Head of caudate nucleus (tissue), 42 donors: Measurements from ENCODE around the gene CADPS2.

ENCODE experiments used
- DNase-seq, 42 donors: peaks; one replicate each; pipeline versions ENCODE4 v3.0.0 to v3.0.0-alpha.2; 2020 to 2021; ENCODE audit warnings: mixed read lengths in 7 of 42
- intact Hi-C: fragments of 100-400 bp; cut with DNase I; formaldehyde crosslinking; loops from one replicate; pipeline ENCODE4 v1.15.0; 2022

The CADPS2 gene

GRCh38 chr7:122886357-122887081 lies at the start of gene CADPS2:
Gene CADPS2 (minus strand): TSS chr7:122886460. CDS start chr7:122886337, 123 bp downstream.
- DNase-seq = peak; percentile 17 to 83 (median 60)
- intact Hi-C loops = no loop called here

DNA sequence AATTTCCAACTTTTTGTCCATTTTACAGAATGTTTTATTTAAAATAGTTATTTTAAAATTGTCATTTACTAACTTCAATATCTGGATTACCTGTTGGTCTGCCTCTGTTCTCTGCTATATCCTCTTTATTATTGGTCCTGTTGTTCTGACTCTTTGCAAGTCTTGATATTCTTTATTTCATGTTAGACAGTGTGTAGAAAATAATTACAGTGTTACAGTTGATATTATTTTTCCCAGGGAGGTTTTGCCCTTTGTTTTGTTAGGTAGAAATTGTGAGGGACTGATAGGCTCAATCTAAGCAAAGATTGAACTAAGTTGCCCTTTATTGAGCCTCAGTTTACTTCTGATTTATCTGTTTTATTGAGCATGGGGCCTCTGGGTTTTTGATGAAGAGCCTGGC lies 49.4 kb upstream of the CADPS2 start:
- DNase-seq = no peak
- intact Hi-C loops = no loop called here

GRCh38 chr7:122919643-122920181 lies 33.5 kb upstream of the CADPS2 start:
- DNase-seq = no peak
- intact Hi-C loops = no loop called here

- intact Hi-C loops = no loop called here
Observed at GRCh38 chr7:122914812-122915211, 28.6 kb upstream of the CADPS2 start.

GRCh38 chr7:122913608-122914007 lies 27.3 kb upstream of the CADPS2 start:
- intact Hi-C loops = no loop called here
- DNase-seq = no peak

More at GRCh38 chr7:122914812-122915211, 28.6 kb upstream of the CADPS2 start:
- DNase-seq = no peak

DNA sequence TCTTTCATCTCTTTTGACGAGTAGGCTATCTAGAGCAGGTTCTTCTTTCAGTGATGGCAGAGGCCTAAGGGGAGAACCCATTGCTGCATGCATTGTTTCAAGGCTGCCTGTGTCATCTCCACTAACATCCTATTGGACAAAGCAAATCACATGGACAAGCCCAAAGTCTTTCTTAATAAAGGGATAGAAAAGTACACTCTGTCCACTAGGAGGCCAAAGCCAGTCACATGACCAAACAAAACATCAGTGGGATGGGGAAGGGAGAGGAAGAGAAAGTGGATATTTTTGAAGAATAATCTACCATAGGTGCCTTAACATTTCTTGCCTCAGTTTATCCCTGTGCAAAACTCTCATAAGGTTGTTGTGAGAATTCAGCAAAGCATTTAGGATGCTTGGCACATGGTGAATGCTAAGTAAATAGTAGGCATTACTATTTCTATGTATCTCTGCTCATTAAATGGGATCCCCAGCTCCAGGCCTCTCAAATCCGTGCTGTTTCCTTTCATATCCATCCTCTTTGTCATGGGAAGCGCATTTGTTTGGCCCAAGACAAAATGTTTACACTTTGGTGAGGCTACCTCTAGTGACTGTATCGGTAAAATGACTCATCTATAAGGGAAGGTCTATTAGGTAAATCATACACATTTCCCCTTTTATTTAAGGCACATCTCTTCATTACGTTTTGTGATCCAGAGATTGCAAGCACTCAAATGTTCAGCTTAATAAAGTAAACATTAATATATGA lies 16.7 kb upstream of the CADPS2 start:
- intact Hi-C loops = no loop called here
- no peak for DNase-seq

- no peak for DNase-seq
Observed at GRCh38 chr7:122901250-122901649, 15.0 kb upstream of the CADPS2 start.

DNA sequence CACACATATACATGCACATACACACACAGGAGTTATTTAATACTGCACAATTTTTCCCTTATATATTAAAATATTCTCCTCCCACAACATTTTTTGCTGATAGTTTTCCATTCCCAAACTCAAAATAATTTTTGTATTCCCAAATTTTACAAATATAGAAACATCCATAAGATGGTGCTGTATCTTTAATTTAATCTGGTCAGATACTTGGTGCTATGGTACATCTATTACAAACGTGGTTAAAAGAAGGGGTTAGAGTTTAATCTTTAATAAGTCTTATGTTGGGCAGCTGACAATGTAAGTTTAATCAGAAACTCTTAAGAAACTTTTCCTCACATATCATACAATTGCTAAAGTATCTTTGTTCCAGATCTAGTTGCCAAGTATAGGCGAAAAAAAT lies 10.2 kb upstream of the CADPS2 start:
- DNase-seq = no peak
- intact Hi-C loops = no loop called here

More at GRCh38 chr7:122901250-122901649, 15.0 kb upstream of the CADPS2 start:
- intact Hi-C loops = no loop called here

GRCh38 chr7:122893486-122893885 lies 7.2 kb upstream of the CADPS2 start:
- intact Hi-C loops = no loop called here
- no peak for DNase-seq

DNA sequence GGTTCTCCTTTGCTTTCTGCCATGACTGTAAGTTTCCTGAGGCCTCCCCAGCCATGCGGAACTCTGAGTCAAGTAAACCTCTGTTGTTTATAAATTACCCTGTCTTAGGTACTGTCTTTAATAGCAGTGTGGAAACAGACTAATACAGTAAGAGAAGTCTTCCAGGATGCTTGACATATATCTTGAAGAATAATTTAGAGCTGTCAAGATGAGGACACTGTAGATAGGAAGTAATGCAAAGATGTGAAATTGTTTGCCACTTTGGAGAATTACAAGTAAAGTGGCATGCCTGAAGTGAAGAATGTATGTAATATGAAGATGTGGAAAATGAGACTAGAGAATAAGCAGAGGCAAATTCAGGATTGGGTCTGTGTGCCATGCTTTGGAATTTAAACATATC lies 2.9 kb upstream of the CADPS2 start:
- DNase-seq = no peak
- intact Hi-C loops = no loop called here

GRCh38 chr7:122887848-122888247 lies 1.6 kb upstream of the CADPS2 start:
- intact Hi-C loops = no loop called here

GRCh38 chr7:122887198-122887597 lies 938 bp upstream of the CADPS2 start:
- intact Hi-C loops = no loop called here

More at GRCh38 chr7:122887848-122888247, 1.6 kb upstream of the CADPS2 start:
- no peak for DNase-seq

DNA sequence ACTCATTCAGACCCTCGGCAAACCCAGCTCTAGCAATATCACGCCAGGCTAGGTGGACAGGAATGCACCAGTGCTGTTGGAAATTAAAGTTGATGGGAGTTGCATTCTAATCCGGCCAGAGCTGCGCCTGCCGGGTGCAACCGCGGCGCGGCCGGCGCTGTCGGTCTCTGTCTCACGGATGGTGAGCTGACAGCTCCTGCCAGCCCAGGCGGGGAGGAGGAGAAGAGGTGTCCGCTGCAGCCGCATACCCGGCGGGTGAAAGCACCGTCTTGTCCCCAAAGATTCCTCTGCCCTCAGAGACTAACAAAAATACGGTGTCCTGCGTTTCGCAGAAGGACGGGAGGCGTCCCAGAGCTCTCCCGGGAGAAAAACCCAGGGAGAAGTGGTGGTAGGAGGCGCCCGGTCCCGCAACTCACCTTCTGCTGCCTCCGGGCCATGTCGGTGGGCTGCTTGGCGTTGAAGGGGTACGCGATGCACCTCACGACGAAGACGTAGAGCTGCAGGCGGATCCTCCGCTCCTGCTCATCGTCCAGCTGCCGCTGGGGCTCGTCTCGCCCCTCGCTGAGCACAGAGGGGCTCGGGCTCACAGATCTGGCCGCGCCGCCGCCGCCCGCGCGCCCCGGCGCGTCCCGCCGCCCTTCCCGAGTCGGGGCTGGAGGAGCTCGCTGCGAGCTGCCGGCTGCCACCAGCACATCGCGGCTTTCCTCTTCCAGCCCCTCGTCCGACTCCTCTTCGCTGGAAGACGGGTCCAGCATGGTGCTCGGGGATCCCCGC lies 490 bp downstream of the CADPS2 start:
- intact Hi-C loops = no loop called here
- DNase-seq = peak in 32 of 42 donors; percentile 4 to 51 (median 21)

More at GRCh38 chr7:122887198-122887597, 938 bp upstream of the CADPS2 start:
- DNase-seq = peak; percentile 12 to 77 (median 55)

DNA sequence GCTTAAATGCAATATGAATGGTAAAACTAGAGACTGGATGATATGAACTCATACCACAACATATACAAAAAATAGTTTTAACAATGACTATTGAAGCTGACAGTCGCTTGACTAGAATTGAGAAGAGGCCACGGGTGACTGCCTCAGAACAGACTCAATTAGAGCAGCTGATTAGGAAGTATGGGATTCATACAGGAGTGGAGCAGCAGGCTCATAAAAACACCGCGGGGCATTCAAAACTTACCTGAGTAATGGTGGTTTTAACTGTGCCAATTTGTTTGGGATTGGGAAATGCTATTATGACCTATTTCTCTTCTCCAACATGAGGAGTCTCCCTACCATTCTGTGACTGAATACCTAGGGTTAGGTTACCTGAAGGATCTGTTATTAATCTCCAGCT lies 2.1 kb downstream of the CADPS2 start:
- DNase-seq = no peak
- intact Hi-C loops = no loop called here

- intact Hi-C loops = no loop called here
- DNase-seq = no peak
Observed at GRCh38 chr7:122883049-122883680, 3.1 kb downstream of the CADPS2 start.

GRCh38 chr7:122881324-122881723 lies 4.9 kb downstream of the CADPS2 start:
- intact Hi-C loops = no loop called here
- DNase-seq = no peak

DNA sequence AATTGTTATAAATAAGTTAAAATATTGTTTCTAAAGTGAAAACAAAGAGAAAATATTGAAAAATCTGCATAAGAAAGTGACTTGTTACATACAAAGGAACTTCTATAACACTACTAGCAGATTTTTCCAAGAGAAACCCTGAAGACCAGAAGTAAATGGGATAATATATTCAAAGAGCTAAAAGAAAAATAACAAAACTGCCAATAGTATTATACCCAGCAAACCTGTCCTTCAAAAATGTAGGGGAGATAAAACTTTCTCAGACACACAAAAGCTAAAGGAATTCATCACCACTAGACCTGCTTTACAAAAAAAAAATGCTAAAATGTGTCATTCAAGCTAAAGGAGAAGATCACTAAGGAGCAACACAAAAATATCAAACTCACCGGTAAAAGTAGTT lies 17.0 kb downstream of the CADPS2 start:
- DNase-seq = no peak
- intact Hi-C loops = no loop called here

DNA sequence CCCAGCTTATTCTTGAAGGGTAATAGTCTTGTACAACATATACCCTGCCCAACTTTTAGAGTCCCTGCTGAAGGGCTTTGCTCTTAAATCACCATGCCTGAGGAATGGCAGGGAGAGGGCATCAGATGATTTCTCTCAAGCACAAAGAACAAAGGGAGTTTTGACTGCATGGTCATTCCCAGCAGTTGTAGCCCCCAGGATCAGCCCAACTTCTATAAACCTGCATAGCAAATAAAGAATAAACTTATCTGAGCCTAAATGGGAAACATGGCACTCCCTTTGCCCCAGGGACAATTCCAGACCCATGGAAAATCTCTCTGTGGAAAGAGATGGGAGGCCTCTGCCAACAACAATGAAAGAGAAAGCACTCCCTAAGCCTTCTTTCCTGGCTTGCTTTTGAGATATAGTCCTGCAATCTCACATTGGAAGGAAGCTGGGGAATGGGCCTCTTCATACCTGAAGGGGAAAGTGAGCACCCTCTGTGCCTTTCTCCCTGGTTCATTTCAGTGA lies 18.7 kb downstream of the CADPS2 start:
- DNase-seq = no peak
- intact Hi-C loops = no loop called here

DNA sequence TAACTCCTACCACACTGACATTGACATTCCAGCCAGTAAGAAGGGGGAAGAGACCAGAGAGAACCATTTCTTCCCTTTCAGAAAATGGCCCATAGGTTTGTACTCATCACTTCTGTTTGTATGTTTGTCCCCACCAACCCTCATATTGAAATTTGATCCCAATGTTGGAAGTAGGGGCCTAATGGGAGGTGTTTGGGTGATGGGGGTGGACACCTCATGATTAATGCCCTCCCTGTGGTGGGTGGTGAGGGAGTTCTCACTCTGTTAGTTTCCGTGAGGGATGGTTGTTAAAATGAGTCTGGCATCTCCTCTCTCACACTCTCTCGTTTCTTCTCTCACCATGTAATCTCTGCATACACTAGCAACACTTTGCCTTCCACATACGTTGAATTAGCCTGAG lies 21.4 kb downstream of the CADPS2 start:
- no peak for DNase-seq
- intact Hi-C loops = no loop called here
